Left ventricle myocardium superior (tissue), 1 donor: ENCODE results near the gene DPP10. TPM values are rescaled to one million over a fixed set of nuclear protein-coding genes. Genes with fewer than 3 reads are reported as not detected.
"Not testable (repeated sequence)": the region's sequence is repeated elsewhere in the genome, so short reads cannot be mapped to it uniquely, and the experiment has no call there.

ENCODE experiments used
- ATAC-seq: fragments of 200-7000 bp; cut with Tn5 transposase; one replicate; pipeline ENCODE4 v1.9.1; 2020; ENCODE audit warnings: mild to moderate bottlenecking, moderate library complexity
- DNase-seq: peaks from one replicate; pipeline ENCODE4 v3.0.0-alpha.2; 2020
- intact Hi-C: fragments of 100-400 bp; cut with micrococcal nuclease; formaldehyde crosslinking; loops from one replicate; pipeline ENCODE4 v1.11.0; 2022
- long read RNA-seq: library from polyadenylated mRNA; unstranded; transcript quantifications from one replicate; pipeline ENCODE4 v2.0.0, GENCODE V29; 2021
- total RNA-seq: library from RNA; stranded (reverse); fragmentation: NEBNext Ultra II Directional; extraction: Animal tissue kit (Norgen Biotek cat#: 25700); gene quantifications from one replicate; pipeline ENCODE4 v1.2.1, GENCODE V29; 2021
- donor health status: DM: no; HTN: yes; CAD: no; lungs with severe emphysema.

DPP10 gene
- total RNA-seq, result 0.27 TPM
- long read RNA-seq, result 0 reads

GRCh38 chr2:114442510-114442909, at the start of gene DPP10:
TSS of gene DPP10 (plus strand) at chr2:114442641.
- ATAC-seq, result no peak
- peak; percentile 31 for DNase-seq
- intact Hi-C loops, result no loop called here

GRCh38 chr2:114400890-114401289, 41.6 kb upstream of the DPP10 start:
- no peak for DNase-seq
- no peak for ATAC-seq
- intact Hi-C loops, result no loop called here

GRCh38 chr2:114405247-114406116, 37.0 kb upstream of the DPP10 start:
- peak; percentile 28 for ATAC-seq
- peak; percentile 35 for DNase-seq
- intact Hi-C loops, result no loop called here

GRCh38 chr2:114406347-114406746, 36.1 kb upstream of the DPP10 start:
- intact Hi-C loops, result no loop called here
- no peak for ATAC-seq
- DNase-seq, result no peak

- intact Hi-C loops, DNase-seq, ATAC-seq: not testable (repeated sequence)
Observed at GRCh38 chr2:114407353-114407752, 35.1 kb upstream of the DPP10 start.

GRCh38 chr2:114421781-114422180, 20.7 kb upstream of the DPP10 start:
- no peak for DNase-seq
- ATAC-seq, result no peak
- intact Hi-C loops, result no loop called here

- intact Hi-C loops, result no loop called here
- DNase-seq (no peak), ATAC-seq (no peak)
Observed at GRCh38 chr2:114424699-114425098, 17.7 kb upstream of the DPP10 start.

- DNase-seq (no peak), ATAC-seq (no peak)
- intact Hi-C loops, result no loop called here
Observed at GRCh38 chr2:114426756-114427155, 15.7 kb upstream of the DPP10 start.

- DNase-seq, result no peak
- intact Hi-C loops, result no loop called here
- ATAC-seq, result no peak
Observed at GRCh38 chr2:114436329-114436728, 6.1 kb upstream of the DPP10 start.

GRCh38 chr2:114446571-114446970, 4.1 kb downstream of the DPP10 start:
- intact Hi-C loops, result no loop called here
- DNase-seq, result no peak
- no peak for ATAC-seq

- ATAC-seq, result no peak
- intact Hi-C loops, result no loop called here
- no peak for DNase-seq
Observed at GRCh38 chr2:114450639-114451038, 8.2 kb downstream of the DPP10 start.

- intact Hi-C loops, result no loop called here
- DNase-seq (no peak), ATAC-seq (no peak)
Observed at GRCh38 chr2:114456566-114456965, 14.1 kb downstream of the DPP10 start.

- DNase-seq (no peak), ATAC-seq (no peak)
- intact Hi-C loops, result no loop called here
Observed at GRCh38 chr2:114457956-114458355, 15.5 kb downstream of the DPP10 start.

- DNase-seq (no peak), ATAC-seq (no peak)
- intact Hi-C loops, result no loop called here
Observed at GRCh38 chr2:114461116-114461515, 18.7 kb downstream of the DPP10 start.

- DNase-seq, result no peak
- intact Hi-C loops, result no loop called here
- ATAC-seq, result no peak
Observed at GRCh38 chr2:114464961-114465706, 22.7 kb downstream of the DPP10 start.

- intact Hi-C loops, result no loop called here
- no peak for DNase-seq
- ATAC-seq, result no peak
Observed at GRCh38 chr2:114468343-114468742, 25.9 kb downstream of the DPP10 start.

- intact Hi-C loops, result no loop called here
- no peak for ATAC-seq
- no peak for DNase-seq
Observed at GRCh38 chr2:114472246-114472645, 29.8 kb downstream of the DPP10 start.

GRCh38 chr2:114472726-114473125, 30.3 kb downstream of the DPP10 start:
- intact Hi-C loops, result no loop called here
- DNase-seq (no peak), ATAC-seq (no peak)

GRCh38 chr2:114488841-114489530, 46.5 kb downstream of the DPP10 start:
- ATAC-seq (no peak), DNase-seq (peak; percentile 42)
- intact Hi-C loops, result no loop called here

GRCh38 chr2:114495046-114495445, 52.6 kb downstream of the DPP10 start:
- intact Hi-C loops, result no loop called here

More at GRCh38 chr2:114495046-114495445, 52.6 kb downstream of the DPP10 start:
- ATAC-seq (no peak), DNase-seq (no peak)
